ENCODE data around the gene OR13D1.
"Not testable (repeated sequence)": the region's sequence is repeated elsewhere in the genome, so short reads cannot be mapped to it uniquely, and the experiment has no call there.

Gene OR13D1

GRCh38 chr9:104694218-104694617 is at the start of gene OR13D1:
TSS of gene OR13D1 (plus strand) at chr9:104694518. CDS start at chr9:104694518, 0 bp downstream.
- DNase-seq (ENCODE audit: low spot score) = no peak

- no peak for DNase-seq (ENCODE audit: low spot score)
Measured at GRCh38 chr9:104658496-104659195, 35.7 kb upstream of the OR13D1 start.

- no peak for DNase-seq (ENCODE audit: low spot score)
Measured at GRCh38 chr9:104675611-104676010, 18.7 kb upstream of the OR13D1 start.

DNA sequence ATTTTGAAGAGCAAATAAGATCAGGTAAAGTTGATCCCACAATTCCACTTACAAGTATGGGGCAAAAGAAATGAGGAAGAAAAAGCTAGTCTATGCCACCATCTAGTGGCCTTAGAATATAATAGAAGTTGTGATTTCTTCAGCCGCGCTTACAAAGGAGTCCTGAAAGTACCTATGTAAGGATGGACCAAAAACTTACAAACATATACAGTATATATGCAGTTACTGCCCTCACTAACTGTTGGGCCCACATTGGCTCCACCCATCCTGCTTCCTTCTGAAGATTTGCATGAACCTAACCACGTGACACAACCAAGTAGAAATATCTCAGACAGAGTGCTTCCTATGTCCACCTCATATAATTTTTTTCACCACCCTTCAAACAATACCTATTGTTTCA is 11.7 kb upstream of the OR13D1 start:
- peak; percentile 27 for DNase-seq (ENCODE audit: low spot score)

GRCh38 chr9:104686081-104686480 is 8.2 kb upstream of the OR13D1 start:
- DNase-seq (ENCODE audit: low spot score) = no peak

- DNase-seq (ENCODE audit: low spot score) = no peak
Measured at GRCh38 chr9:104700306-104700705, 6.0 kb downstream of the OR13D1 start.

GRCh38 chr9:104708737-104709136 is 14.4 kb downstream of the OR13D1 start:
- DNase-seq (ENCODE audit: low spot score) = not testable (repeated sequence)

DNA sequence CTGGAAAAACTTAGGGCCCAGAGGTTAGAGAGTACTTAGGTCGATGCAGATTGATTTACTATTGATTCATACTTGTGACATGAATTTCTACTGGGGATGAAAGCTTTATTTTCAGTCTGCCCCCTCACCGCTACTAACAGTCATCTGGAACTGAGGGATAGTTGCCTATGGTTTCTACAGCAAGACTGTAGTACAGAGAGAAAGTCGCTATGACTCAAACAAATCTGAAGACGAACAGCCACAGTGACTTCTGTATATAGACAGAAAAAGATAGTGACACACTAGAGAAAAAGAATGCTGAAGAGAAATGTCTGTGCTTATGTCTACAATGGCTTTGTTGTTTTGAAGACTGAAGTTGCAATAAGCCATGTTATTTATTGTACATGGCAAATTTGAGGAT is 17.3 kb downstream of the OR13D1 start:
- no peak for DNase-seq (ENCODE audit: low spot score)

GRCh38 chr9:104725014-104725413 is 30.7 kb downstream of the OR13D1 start:
- DNase-seq (ENCODE audit: low spot score) = no peak

DNA sequence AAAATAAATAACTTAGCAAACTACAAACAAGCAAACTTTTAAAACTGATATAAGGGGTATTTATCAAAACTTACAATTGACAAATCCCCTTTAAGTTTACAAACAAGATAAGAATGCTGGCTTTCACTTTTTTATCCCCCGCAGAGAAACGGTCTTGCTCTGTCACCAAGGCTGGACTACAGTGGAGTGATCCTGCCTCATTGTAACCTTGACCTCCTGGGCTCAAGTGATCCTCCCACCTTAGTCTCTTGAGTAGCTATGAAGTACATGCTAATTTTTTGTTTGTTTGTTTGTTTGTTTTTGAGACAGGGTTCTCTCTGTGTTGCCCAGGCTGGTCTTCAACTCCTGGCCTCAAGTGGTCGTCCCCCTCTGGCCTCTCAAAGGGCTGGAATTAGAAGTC is 44.1 kb downstream of the OR13D1 start:
- no peak for DNase-seq (ENCODE audit: low spot score)

DNA sequence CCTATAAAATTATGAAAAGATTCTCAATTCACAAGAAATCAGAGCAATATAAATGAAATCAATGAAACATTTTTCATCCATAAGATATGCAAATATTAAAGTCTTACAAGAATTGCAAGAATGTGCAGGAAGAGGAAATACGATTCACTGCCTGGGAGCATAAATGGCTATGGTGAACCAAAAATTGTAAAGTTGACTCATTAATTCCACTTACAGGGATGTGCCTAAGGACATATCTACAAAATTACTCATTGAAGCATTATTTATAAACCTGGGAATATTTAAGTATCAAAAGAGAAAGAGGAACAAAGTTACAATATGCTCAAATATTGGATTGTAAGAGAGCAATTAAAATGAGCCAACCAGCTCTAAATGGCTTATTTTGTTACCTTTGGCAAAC is 46.3 kb downstream of the OR13D1 start:
- DNase-seq (ENCODE audit: low spot score) = peak; percentile 50

- peak; percentile 61 for DNase-seq (ENCODE audit: low spot score)
Measured at GRCh38 chr9:104743376-104743985, 49.2 kb downstream of the OR13D1 start.
